ENCODE data around the gene TNIK. TPM values are rescaled to one million over a fixed set of nuclear protein-coding genes. Genes with fewer than 3 reads are reported as not detected.

Gene TNIK
- total RNA-seq: 2.0 and 2.5 TPM in 2 replicates

GRCh38 chr3:171459942-171460724, at the start of gene TNIK:
Gene TNIK, minus strand, starts transcription at chr3:171460405. Its CDS starts 342 bp downstream, at chr3:171460063.
- ChIA-PET CTCF (interaction anchor here (1.2 kb wide), 1 partner anchor 273 kb away, joined by 3 read pairs; no protein-coding TSS in a partner anchor), POLR2A (interaction anchor here (0.6 to 0.7 kb wide), 4 partner anchors 18 to 1505 kb away, joined by 3 read pairs; no protein-coding TSS in a partner anchor)
- Mint-ChIP-seq H3K27me3 (peaks cover 9% of the 10 kb centered on the region), H3K36me3 (ENCODE audit: low read depth) (peaks cover 2% of the 10 kb centered on the region), H3K27ac (peak within 1 kb of the TSS; percentile 77), H3K4me1 (peaks cover 39% of the 10 kb centered on the region), H3K4me3 (peak within 1 kb of the TSS; percentile 93), H3K9me3 (no peaks in the 10 kb centered on the region)
- no peak for TF ChIP-seq CTCF (IDR thresholded peaks at IDR 0.05)
- peak; percentile 66 for DNase-seq
- intact Hi-C loops (cut with micrococcal nuclease): loop anchor here (2.0 to 10.0 kb wide), 7 partner anchors 205 to 1795 kb away; partner anchors contain the start of genes ECT2, EIF5A2, FNDC3B and MECOM
- peak; percentile 90 for ATAC-seq (ENCODE audit: low read depth)

GRCh38 chr3:171508676-171509075, 48.5 kb upstream of the TNIK start:
- Mint-ChIP-seq H3K4me3 (no peak overlapping the region), H3K27me3 (peaks cover 4% of the 10 kb centered on the region), H3K4me1 (no peaks in the 10 kb centered on the region), H3K9me3 (peaks cover 4% of the 10 kb centered on the region), H3K36me3 (ENCODE audit: low read depth) (no peaks in the 10 kb centered on the region), H3K27ac (no peak overlapping the region)
- CTCF ChIA-PET: no interaction called here
- intact Hi-C loops (cut with micrococcal nuclease): no loop called here
- no peak for TF ChIP-seq CTCF (IDR thresholded peaks at IDR 0.05)
- no peak for DNase-seq
- POLR2A ChIA-PET: no interaction called here
- ATAC-seq (ENCODE audit: low read depth): no peak

GRCh38 chr3:171508206-171508605, 48.0 kb upstream of the TNIK start:
- no peaks in the 10 kb centered on the region for H3K36me3 Mint-ChIP-seq (ENCODE audit: low read depth)
- peaks cover 4% of the 10 kb centered on the region for H3K27me3 Mint-ChIP-seq
- ChIA-PET POLR2A (no interaction called here), CTCF (no interaction called here)
- no peaks in the 10 kb centered on the region for H3K4me1 Mint-ChIP-seq
- DNase-seq (no peak), ATAC-seq (ENCODE audit: low read depth) (no peak)
- intact Hi-C loops (cut with micrococcal nuclease): no loop called here
- TF ChIP-seq CTCF (IDR thresholded peaks at IDR 0.05): no peak
- no peak overlapping the region for H3K4me3 Mint-ChIP-seq
- H3K27ac Mint-ChIP-seq: no peak overlapping the region
- peaks cover 4% of the 10 kb centered on the region for H3K9me3 Mint-ChIP-seq

GRCh38 chr3:171506743-171507319, 46.6 kb upstream of the TNIK start:
- H3K9me3 Mint-ChIP-seq: peaks cover 4% of the 10 kb centered on the region
- ChIA-PET CTCF (no interaction called here), POLR2A (no interaction called here)
- H3K4me3 Mint-ChIP-seq: no peak overlapping the region
- no peak for TF ChIP-seq CTCF (IDR thresholded peaks at IDR 0.05)
- H3K27me3 Mint-ChIP-seq: peaks cover 1% of the 10 kb centered on the region
- no peaks in the 10 kb centered on the region for H3K4me1 Mint-ChIP-seq
- ATAC-seq (ENCODE audit: low read depth): no peak
- no peaks in the 10 kb centered on the region for H3K36me3 Mint-ChIP-seq (ENCODE audit: low read depth)
- no peak overlapping the region for H3K27ac Mint-ChIP-seq
- intact Hi-C loops (cut with micrococcal nuclease): no loop called here
- no peak for DNase-seq

GRCh38 chr3:171505822-171506333, 45.7 kb upstream of the TNIK start:
- ChIA-PET POLR2A (no interaction called here), CTCF (no interaction called here)
- ATAC-seq (ENCODE audit: low read depth) (no peak), DNase-seq (no peak)
- no peak for TF ChIP-seq CTCF (IDR thresholded peaks at IDR 0.05)
- intact Hi-C loops (cut with micrococcal nuclease): no loop called here
- no peak overlapping the region for H3K4me3 Mint-ChIP-seq
- no peaks in the 10 kb centered on the region for H3K27me3 Mint-ChIP-seq
- H3K27ac Mint-ChIP-seq: no peak overlapping the region
- no peaks in the 10 kb centered on the region for H3K4me1 Mint-ChIP-seq
- H3K9me3 Mint-ChIP-seq: peaks cover 4% of the 10 kb centered on the region
- H3K36me3 Mint-ChIP-seq (ENCODE audit: low read depth): no peaks in the 10 kb centered on the region
